Measurements from ENCODE around the gene MFN2. TPM values are rescaled to one million over a fixed set of nuclear protein-coding genes. Genes with fewer than 3 reads are reported as not detected.

Gene MFN2
- polyA plus RNA-seq, 1 of the 3 experiments (the other 2 are of a cell fraction) = 43.2 TPM

GRCh38 chr1:12003762-12004161, 23.5 kb downstream of the MFN2 start:
- Histone ChIP-seq H3K36me3 (replicated peaks in 1 of 2; ENCODE audit: control insufficient read depth in 1 of 2, insufficient read depth in 2 of 2, low read length in 1 of 2) (peaks cover 46 to 68% of the 10 kb centered on the region in 2 experiments), H3K79me2 (ENCODE audit: insufficient read depth) (no peaks in the 10 kb centered on the region), H3K9me2 (no peaks in the 10 kb centered on the region), H2AFZ (ENCODE audit: low read depth) (no peak overlapping the region), H3K4me1 (ENCODE audit: control insufficient read depth in 1 of 2, insufficient read depth in 2 of 2, low read depth in 1 of 2, low read length in 1 of 2) (no peaks in the 10 kb centered on the region), H3K4me3 (ENCODE audit: low read depth in 2 of 2, low read length in 1 of 2) (no peak overlapping the region), H3K27ac (ENCODE audit: low read depth in 2 of 2, low read length in 1 of 2) (no peak overlapping the region), H3K4me2 (no peak overlapping the region), H3F3A (replicated peaks; ENCODE audit: insufficient read depth) (peaks cover 6% of the 10 kb centered on the region), H3K27me3 (ENCODE audit: insufficient read depth) (no peaks in the 10 kb centered on the region), H4K20me1 (ENCODE audit: insufficient read depth) (no peaks in the 10 kb centered on the region), H3K9me3 (no peaks in the 10 kb centered on the region), H3K9ac (no peak overlapping the region)
- no peak for TF ChIP-seq USF2 (IDR thresholded peaks at IDR 0.05; ENCODE audit: borderline replicate concordance, low read depth, low read length)
- TF ChIP-seq NFIC (IDR thresholded peaks at IDR 0.05; ENCODE audit: borderline replicate concordance) = no peak
- no peak for TF ChIP-seq YY1 (IDR thresholded peaks at IDR 0.05; ENCODE audit: low read depth)
- no peak for TF ChIP-seq EZH2phosphoT487 (IDR thresholded peaks at IDR 0.05; ENCODE audit: borderline replicate concordance, low read depth)
- TF ChIP-seq USF1 (IDR thresholded peaks at IDR 0.05; ENCODE audit: borderline replicate concordance, low read depth) = no peak
- no peak for TF ChIP-seq RXRA (IDR thresholded peaks at IDR 0.05; ENCODE audit: borderline replicate concordance, low read depth)
- TF ChIP-seq GATA2 (CRISPR knock-in tag; IDR thresholded peaks at IDR 0.05) = no peak
- no peak for TF ChIP-seq EP300 (IDR thresholded peaks at IDR 0.05; ENCODE audit: borderline replicate concordance in 1 of 2, low read depth in 1 of 2, low read length in 1 of 2)
- TF ChIP-seq IRF3 (IDR thresholded peaks at IDR 0.05; ENCODE audit: low read depth, low read length) = no peak
- no peak for TF ChIP-seq RFX5 (IDR thresholded peaks at IDR 0.05; ENCODE audit: low read length)
- no peak for TF ChIP-seq JUND (IDR thresholded peaks at IDR 0.05)
- no peak for TF ChIP-seq REST (IDR thresholded peaks at IDR 0.05; ENCODE audit: low read depth, low read length)
- no peak for TF ChIP-seq PBX3 (IDR thresholded peaks at IDR 0.05)
- no peak for TF ChIP-seq FOXM1 (IDR thresholded peaks at IDR 0.05; ENCODE audit: low read depth)
- no peak for TF ChIP-seq RAD21 (IDR thresholded peaks at IDR 0.05; ENCODE audit: low read length)
- no peak for TF ChIP-seq ZBTB33 (IDR thresholded peaks at IDR 0.05; ENCODE audit: borderline replicate concordance, low read depth)
- no peak for TF ChIP-seq MAX (IDR thresholded peaks at IDR 0.05; ENCODE audit: low read depth)
- TF ChIP-seq TCF12 (IDR thresholded peaks at IDR 0.05) = no peak
- no peak for DNase-seq
- ChIA-PET CTCF (interaction anchor here (1.1 kb wide), 1 partner anchor 9 kb away, joined by 3 read pairs; no protein-coding TSS in a partner anchor), POLR2A (no interaction called here)
- WGBS (ENCODE audit: low lambda C conversion rate) = 98% methylated on average over 12 of the region's 12 CpGs

Measured in SK-N-SH (cell line).